ENCODE results near the gene IL17RE. TPM values are rescaled to one million over a fixed set of nuclear protein-coding genes. Genes with fewer than 3 reads are reported as not detected.
"Not testable (repeated sequence)": the region's sequence is repeated elsewhere in the genome, so short reads cannot be mapped to it uniquely, and the experiment has no call there.

The IL17RE gene
- total RNA-seq, 2 donors from 2014 or later, result 1.8 to 2.2 TPM

- peak in 1 of 2 donors; percentile 83 for ATAC-seq
- DNase-seq, result no peak
- intact Hi-C loops (cut with DNase I), result no loop called here
Observed at GRCh38 chr3:9878700-9879099, 23.9 kb upstream of the IL17RE start.

- DNase-seq (no peak), ATAC-seq (peak in 1 of 2 donors; percentile 59)
- intact Hi-C loops (cut with DNase I), result no loop called here
Observed at GRCh38 chr3:9879830-9880549, 22.7 kb upstream of the IL17RE start, which contains the start of gene CIDEC. TSS of gene CIDEC (minus strand) at chr3:9880253. CDS start at chr3:9878486, 1,767 bp downstream.

GRCh38 chr3:9881441-9881840, 21.2 kb upstream of the IL17RE start:
- intact Hi-C loops (cut with DNase I), result no loop called here
- no peak for ATAC-seq

GRCh38 chr3:9883706-9884554, 18.7 kb upstream of the IL17RE start:
- intact Hi-C loops (cut with DNase I), result no loop called here
- no peak for DNase-seq
- ATAC-seq, result no peak

More at GRCh38 chr3:9881441-9881840, 21.2 kb upstream of the IL17RE start:
- no peak for DNase-seq

- DNase-seq, result no peak
- peak in 1 of 2 donors; percentile 93 for ATAC-seq
- intact Hi-C loops (cut with DNase I), result no loop called here
Observed at GRCh38 chr3:9884555-9885165, 18.0 kb upstream of the IL17RE start.

GRCh38 chr3:9886328-9886727, 16.3 kb upstream of the IL17RE start:
- DNase-seq, result no peak
- ATAC-seq, result no peak
- intact Hi-C loops (cut with DNase I), result no loop called here

GRCh38 chr3:9887480-9887879, 15.2 kb upstream of the IL17RE start:
- no peak for ATAC-seq
- intact Hi-C loops (cut with DNase I), result no loop called here
- no peak for DNase-seq

GRCh38 chr3:9888540-9888939, 14.1 kb upstream of the IL17RE start:
- DNase-seq, result no peak
- intact Hi-C loops (cut with DNase I), result no loop called here
- no peak for ATAC-seq

- DNase-seq (no peak), ATAC-seq (no peak)
- intact Hi-C loops (cut with DNase I), result no loop called here
Observed at GRCh38 chr3:9889405-9889804, 13.2 kb upstream of the IL17RE start.

GRCh38 chr3:9890249-9891071, 12.2 kb upstream of the IL17RE start, which contains the start of gene JAGN1:
TSS of gene JAGN1 (plus strand) at chr3:9890610. CDS start at chr3:9890723, 113 bp downstream.
- intact Hi-C loops (cut with DNase I), result no loop called here
- ATAC-seq, result peak; percentile 97 to 98
- DNase-seq, result peak; percentile 91

GRCh38 chr3:9891072-9891622, 11.5 kb upstream of the IL17RE start:
- intact Hi-C loops (cut with DNase I), result no loop called here
- ATAC-seq (no peak), DNase-seq (no peak)

GRCh38 chr3:9893739-9894138, 8.9 kb upstream of the IL17RE start:
- no peak for DNase-seq
- ATAC-seq, result no peak
- intact Hi-C loops (cut with DNase I), result no loop called here

GRCh38 chr3:9895715-9896114, 6.9 kb upstream of the IL17RE start:
- DNase-seq; ATAC-seq; intact Hi-C loops (cut with DNase I): not testable (repeated sequence)

GRCh38 chr3:9896755-9897407, 5.8 kb upstream of the IL17RE start:
- ATAC-seq; intact Hi-C loops (cut with DNase I); DNase-seq: not testable (repeated sequence)

GRCh38 chr3:9897408-9898372, 5.0 kb upstream of the IL17RE start:
- ATAC-seq (peak; percentile 44 to 52), DNase-seq (no peak)
- intact Hi-C loops (cut with DNase I), result no loop called here

GRCh38 chr3:9898467-9899241, 4.0 kb upstream of the IL17RE start:
- intact Hi-C loops (cut with DNase I), result no loop called here
- ATAC-seq (peak; percentile 17 to 52), DNase-seq (no peak)

Data from left cardiac atrium (tissue), 4 donors.